Measurements from ENCODE around the gene NONO.

DNA sequence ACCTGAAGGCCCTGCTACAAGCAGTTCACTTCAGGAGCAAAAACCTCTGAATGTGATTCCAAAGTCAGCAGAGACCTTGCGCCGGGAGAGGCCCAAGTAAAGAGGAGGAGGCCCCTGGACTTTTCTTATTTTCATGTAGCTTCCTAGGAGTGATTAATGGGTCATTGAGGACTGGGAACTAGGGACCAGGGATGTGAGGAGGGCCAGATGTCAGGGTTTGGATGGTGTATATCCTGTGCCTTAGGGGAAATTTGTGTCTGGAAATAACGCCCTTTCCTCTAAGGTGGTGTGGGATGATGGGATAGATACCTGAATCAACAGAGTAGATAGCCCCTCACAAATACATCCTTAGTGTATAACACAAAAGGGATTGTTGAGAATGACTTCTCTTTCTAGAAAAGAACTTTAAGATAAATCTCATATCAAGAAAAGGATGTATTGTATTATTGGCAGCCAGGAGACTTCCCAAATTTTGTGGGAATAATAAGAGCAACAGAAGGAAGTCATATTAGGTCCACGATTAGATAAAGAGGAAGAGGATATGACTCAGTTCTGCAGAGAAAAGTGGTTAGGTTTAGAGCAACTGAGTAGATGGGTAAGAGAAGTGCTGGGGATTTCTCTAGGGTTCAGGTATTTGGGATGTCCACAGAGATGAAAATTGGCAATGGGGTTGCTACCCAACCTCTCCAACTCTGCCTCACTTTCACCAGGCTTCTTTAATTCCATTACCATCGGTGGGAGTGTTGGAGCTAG lies 19.2 kb downstream of the NONO start:
- TF ChIP-seq CTCF (IDR thresholded peaks at IDR 0.05; ENCODE audit: poor library complexity) (no peak), EZH2phosphoT487 (IDR thresholded peaks at IDR 0.05; ENCODE audit: low read depth, severe bottlenecking, unreplicated experiment) (no peak), EZH2 (IDR thresholded peaks at IDR 0.05; ENCODE audit: borderline replicate concordance) (no peak)
